CD14-positive monocyte (primary cell): ENCODE results near the gene CDK3. TPM values are rescaled to one million over a fixed set of nuclear protein-coding genes. Genes with fewer than 3 reads are reported as not detected.

Experiments used
- DNase-seq, 3 donors: peaks; one replicate each; pipeline ENCODE4 v3.0.0-alpha.2; 2011 to 2022
- H2AFZ ChIP-seq: 2 replicates; pipeline ENCODE4 v1.6.0; 2012; ENCODE audit warnings: mild to moderate bottlenecking, low read depth, low read length, inconsistent platforms; ENCODE audit not compliant: insufficient read depth, poor library complexity, severe bottlenecking
- H3K27ac ChIP-seq, 2 donors: 1 replicate in 1 of 2; 2 replicates in 1 of 2; pipeline ENCODE4 v1.5.1; 2012 to 2013; ENCODE audit warnings: low read length in 2 of 2, control low read depth in 1 of 2, inconsistent platforms in 1 of 2, low read depth in 1 of 2, mild to moderate bottlenecking in 1 of 2
- H3K27me3 ChIP-seq, 2 donors: one replicate each; pipeline versions ENCODE4 v1.6.0 to v1.6.1; 2011 to 2013; ENCODE audit warnings: low read length in 2 of 2; ENCODE audit not compliant: control insufficient read depth in 2 of 2, insufficient read depth in 2 of 2
- H3K36me3 ChIP-seq, 2 donors: replicated peaks in 1 of 2; 1 replicate in 1 of 2; 2 replicates in 1 of 2; pipeline versions ENCODE4 v1.5.1 to v1.6.1; 2012 to 2013; ENCODE audit warnings: low read length in 2 of 2, control low read depth in 1 of 2, inconsistent platforms in 1 of 2, mild to moderate bottlenecking in 1 of 2; ENCODE audit not compliant: insufficient read depth in 2 of 2, control insufficient read depth in 1 of 2
- H3K4me1 ChIP-seq, 2 donors: 1 replicate in 1 of 2; 2 replicates in 1 of 2; pipeline versions ENCODE4 v1.5.1 to v1.6.1; 2012 to 2013; ENCODE audit warnings: low read length in 2 of 2, control low read depth in 1 of 2, inconsistent platforms in 1 of 2, mild to moderate bottlenecking in 1 of 2, moderate library complexity in 1 of 2; ENCODE audit not compliant: insufficient read depth in 2 of 2, control insufficient read depth in 1 of 2
- H3K4me2 ChIP-seq: replicated peaks from 2 replicates; pipeline ENCODE3; 2012; ENCODE audit warnings: low read length, moderate library complexity, mild to moderate bottlenecking; ENCODE audit not compliant: poor library complexity, severe bottlenecking; ENCODE audit errors: extremely low read depth
- H3K4me3 ChIP-seq, 3 experiments: fragments of 200-600 bp in 1 of 3; sonication (generic) in 1 of 3; replicated peaks in 1 of 3; 1 replicate in 2 of 3; 2 replicates in 1 of 3; pipeline ENCODE4 v1.5.1; 2011 to 2013; ENCODE audit warnings: low read length in 3 of 3, mild to moderate bottlenecking in 3 of 3, control low read depth in 2 of 3, low read depth in 2 of 3, inconsistent platforms in 1 of 3, moderate library complexity in 1 of 3
- H3K79me2 ChIP-seq: 2 replicates; pipeline ENCODE4 v1.6.0; 2012; ENCODE audit warnings: mild to moderate bottlenecking, control low read depth, inconsistent platforms, low read length, moderate library complexity; ENCODE audit not compliant: insufficient read depth
- H3K9ac ChIP-seq: 2 replicates; pipeline ENCODE4 v1.6.0; 2017; ENCODE audit warnings: low read length, mild to moderate bottlenecking; ENCODE audit not compliant: insufficient read depth, poor library complexity, severe bottlenecking
- H3K9me3 ChIP-seq, 2 donors: replicated peaks in 1 of 2; 1 replicate in 1 of 2; 2 replicates in 1 of 2; pipeline versions ENCODE4 v1.5.1 to v1.6.1; 2012 to 2013; ENCODE audit warnings: low read length in 2 of 2, control low read depth in 1 of 2; ENCODE audit not compliant: control insufficient read depth in 1 of 2, insufficient read depth in 1 of 2
- H4K20me1 ChIP-seq: 2 replicates; pipeline ENCODE4 v1.6.0; 2012; ENCODE audit warnings: mild to moderate bottlenecking, low read length, control low read depth, moderate library complexity; ENCODE audit not compliant: insufficient read depth
- H3K27ac Mint-ChIP-seq, 7 donors: one replicate each; pipeline ENCODE4 v1.8.0; 2020; ENCODE audit warnings: mild to moderate bottlenecking in 7 of 7, mixed read lengths in 7 of 7, moderate library complexity in 6 of 7, inconsistent platforms in 2 of 7
- H3K27me3 Mint-ChIP-seq, 3 donors: one replicate each; pipeline ENCODE4 v1.8.0; 2021 to 2022; ENCODE audit warnings: low read depth in 3 of 3, mild to moderate bottlenecking in 3 of 3, mixed read lengths in 3 of 3, moderate library complexity in 3 of 3, inconsistent platforms in 1 of 3
- H3K36me3 Mint-ChIP-seq, 2 donors: one replicate each; pipeline ENCODE4 v1.8.0; 2020; ENCODE audit warnings: mixed read lengths in 2 of 2, inconsistent platforms in 1 of 2, mild to moderate bottlenecking in 1 of 2
- H3K4me1 Mint-ChIP-seq: one replicate; pipeline ENCODE4 v1.8.0; 2020; ENCODE audit warnings: mild to moderate bottlenecking, mixed read lengths
- H3K4me3 Mint-ChIP-seq, 2 donors: one replicate each; pipeline ENCODE4 v1.8.0; 2020; ENCODE audit warnings: mild to moderate bottlenecking in 2 of 2, mixed read lengths in 2 of 2, moderate library complexity in 1 of 2
- H3K9me3 Mint-ChIP-seq, 7 donors: one replicate each; pipeline ENCODE4 v1.8.0; 2020 to 2022; ENCODE audit warnings: mixed read lengths in 7 of 7, mild to moderate bottlenecking in 6 of 7, moderate library complexity in 6 of 7, inconsistent platforms in 2 of 7
- WGBS: methylation state at CpG from one replicate; pipeline ENCODE4 v1.1.5; 2013; ENCODE audit warnings: missing lambda C conversion rate; ENCODE audit not compliant: insufficient coverage; 5-methylcytosine and 5-hydroxymethylcytosine counted together
- intact Hi-C, 2 donors: fragments of 100-400 bp; cut with micrococcal nuclease; formaldehyde crosslinking; loops; one replicate each; pipeline versions ENCODE4 v1.15.0 to v1.15.1; 2023
- polyA plus RNA-seq, 3 donors: library from polyadenylated mRNA; depleted of rRNA in 1 of 3; unstranded in 2 of 3; stranded (reverse) in 1 of 3; fragments of 300-500 nt in 2 of 3; fragments of >200 nt in 1 of 3; fragmentation: Illumina TruSeq in 2 of 3; gene quantifications; 1 replicate in 2 of 3; 2 replicates in 1 of 3; pipeline ENCODE4 v1.2.3, GENCODE V29; 2012 to 2021
- TF ChIP-seq, protein P1 (sequence below): fragments of 200-600 bp; IDR thresholded peaks from one replicate; pipeline ENCODE4 v1.8.0; 2022; ENCODE audit warnings: antibody characterized with exemption, mild to moderate bottlenecking

Gene CDK3
- polyA plus RNA-seq, 3 donors: 25.5 TPM; not detected in 2

- Histone ChIP-seq H3K27ac (no peak overlapping the region), H3K4me3 (no peak overlapping the region), H3K9ac (no peak overlapping the region), H3K79me2 (no peaks in the 10 kb centered on the region), H4K20me1 (no peaks in the 10 kb centered on the region), H3K27me3 (peaks cover 0 to 2% of the 10 kb centered on the region in 2 donors), H3K9me3 (no peaks in the 10 kb centered on the region), H3K4me1 (peaks cover 7 to 10% of the 10 kb centered on the region in 2 donors), H2AFZ (no peak overlapping the region), H3K4me2 (no peak overlapping the region), H3K36me3 (no peaks in the 10 kb centered on the region)
- Mint-ChIP-seq H3K4me1 (peaks cover 20% of the 10 kb centered on the region), H3K27me3 (peaks cover 9 to 27% (median 14%) of the 10 kb centered on the region in 3 donors), H3K36me3 (no peaks in the 10 kb centered on the region), H3K27ac (no peak overlapping the region), H3K4me3 (no peak overlapping the region), H3K9me3 (peaks cover 0 to 6% (median 0%) of the 10 kb centered on the region in 7 donors)
- DNase-seq: no peak
- WGBS: 89% methylated on average over 6 of the region's 15 CpGs
- TF ChIP-seq, protein P1, sequence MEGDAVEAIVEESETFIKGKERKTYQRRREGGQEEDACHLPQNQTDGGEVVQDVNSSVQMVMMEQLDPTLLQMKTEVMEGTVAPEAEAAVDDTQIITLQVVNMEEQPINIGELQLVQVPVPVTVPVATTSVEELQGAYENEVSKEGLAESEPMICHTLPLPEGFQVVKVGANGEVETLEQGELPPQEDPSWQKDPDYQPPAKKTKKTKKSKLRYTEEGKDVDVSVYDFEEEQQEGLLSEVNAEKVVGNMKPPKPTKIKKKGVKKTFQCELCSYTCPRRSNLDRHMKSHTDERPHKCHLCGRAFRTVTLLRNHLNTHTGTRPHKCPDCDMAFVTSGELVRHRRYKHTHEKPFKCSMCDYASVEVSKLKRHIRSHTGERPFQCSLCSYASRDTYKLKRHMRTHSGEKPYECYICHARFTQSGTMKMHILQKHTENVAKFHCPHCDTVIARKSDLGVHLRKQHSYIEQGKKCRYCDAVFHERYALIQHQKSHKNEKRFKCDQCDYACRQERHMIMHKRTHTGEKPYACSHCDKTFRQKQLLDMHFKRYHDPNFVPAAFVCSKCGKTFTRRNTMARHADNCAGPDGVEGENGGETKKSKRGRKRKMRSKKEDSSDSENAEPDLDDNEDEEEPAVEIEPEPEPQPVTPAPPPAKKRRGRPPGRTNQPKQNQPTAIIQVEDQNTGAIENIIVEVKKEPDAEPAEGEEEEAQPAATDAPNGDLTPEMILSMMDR: no peak
- intact Hi-C loops: no loop called here
These were observed 26.1 kb downstream of the CDK3 start for GRCh38 chr17:76026714-76027158.

DNA sequence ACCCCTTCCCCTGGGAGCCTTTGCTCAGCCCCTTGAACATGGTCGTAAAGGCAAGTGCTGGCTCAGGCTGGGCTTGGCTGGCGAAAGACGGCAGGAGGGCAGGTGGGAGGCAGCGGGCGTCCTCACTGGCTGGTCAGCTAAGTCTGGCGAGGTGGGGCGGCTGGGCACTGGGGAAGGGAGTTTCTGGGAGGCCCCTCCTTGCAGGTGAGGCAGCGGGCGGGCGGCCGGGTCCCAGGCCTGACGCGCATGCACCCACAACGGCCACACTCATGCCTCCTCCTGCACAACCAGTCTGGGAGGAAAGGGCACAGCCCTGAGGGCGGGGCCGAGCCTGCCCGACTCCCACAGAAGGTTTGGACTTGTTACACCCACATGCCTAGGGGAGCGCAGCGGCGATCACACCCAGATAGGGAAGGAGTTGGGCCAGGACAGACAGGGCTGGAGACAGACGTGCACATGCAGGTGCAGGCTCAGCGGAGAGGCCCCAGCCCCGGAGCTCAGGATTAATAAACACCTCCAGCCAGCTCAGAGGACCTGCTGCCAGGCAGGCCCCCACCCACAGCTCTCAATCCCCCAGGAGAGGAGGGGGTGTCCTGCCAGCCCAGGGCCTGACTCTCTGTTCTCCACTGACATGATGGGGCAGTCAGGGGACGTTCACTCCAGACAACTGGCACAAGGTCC lies 26.6 kb downstream of the CDK3 start, which contains the start of gene EVPL:
Gene EVPL, minus strand, starts transcription at position 148 of the 681 bp plus-strand sequence. Its CDS starts 108 bp downstream, at position 40.
- Mint-ChIP-seq H3K4me3 (no peak within 1 kb of the TSS), H3K27ac (no peak within 1 kb of the TSS), H3K4me1 (peaks cover 20% of the 10 kb centered on the region), H3K27me3 (peaks cover 10 to 23% (median 14%) of the 10 kb centered on the region in 3 donors), H3K36me3 (no peaks in the 10 kb centered on the region), H3K9me3 (peaks cover 0 to 6% (median 0%) of the 10 kb centered on the region in 7 donors)
- peaks cover 0 to 2% of the 10 kb centered on the region in 2 donors for H3K27me3 ChIP-seq
- no peak within 1 kb of the TSS for H2AFZ ChIP-seq
- no peaks in the 10 kb centered on the region for H3K79me2 ChIP-seq
- no peak within 1 kb of the TSS for H3K4me2 ChIP-seq
- TF ChIP-seq, protein P1: no peak
- no peak for DNase-seq
- H4K20me1 ChIP-seq: no peaks in the 10 kb centered on the region
- 95% methylated on average over 11 of the region's 24 CpGs for WGBS
- no peak within 1 kb of the TSS for H3K9ac ChIP-seq
- H3K4me1 ChIP-seq: peaks cover 7 to 10% of the 10 kb centered on the region in 2 donors
- H3K9me3 ChIP-seq: no peaks in the 10 kb centered on the region
- H3K4me3 ChIP-seq: no peak within 1 kb of the TSS
- intact Hi-C loops: no loop called here
- H3K36me3 ChIP-seq: no peaks in the 10 kb centered on the region
- H3K27ac ChIP-seq: no peak within 1 kb of the TSS
